Gastrocnemius medialis (tissue), 4 donors: ENCODE data around the gene AFF1. TPM values are rescaled to one million over a fixed set of nuclear protein-coding genes. Genes with fewer than 3 reads are reported as not detected.

Source experiments
- ATAC-seq, 2 donors: fragments of 150-250 bp; one replicate each; pipeline ENCODE4 v1.9.1; 2016
- DNase-seq, 2 donors: peaks; one replicate each; pipeline ENCODE4 v3.0.0-alpha.2; 2019
- H3K27ac ChIP-seq, 4 donors: fragments of 200-600 bp; sonication (generic); 1 replicate in 1 of 4; 2 replicates in 3 of 4; pipeline ENCODE4 v1.5.1; 2016 to 2018; ENCODE audit warnings: mild to moderate bottlenecking in 2 of 4, moderate library complexity in 1 of 4
- H3K27me3 ChIP-seq, 3 donors: fragments of 200-600 bp; sonication (generic) in 2 of 3; 1 replicate in 1 of 3; 2 replicates in 2 of 3; pipeline versions ENCODE4 v1.5.1 to v1.6.0; 2016 to 2019; ENCODE audit warnings: mild to moderate bottlenecking in 1 of 3, moderate library complexity in 1 of 3
- H3K36me3 ChIP-seq, 2 donors: fragments of 200-600 bp; sonication (generic) in 1 of 2; one replicate each; pipeline ENCODE4 v1.5.1; 2017 to 2018
- H3K4me1 ChIP-seq, 2 donors: fragments of 200-600 bp; sonication (generic) in 1 of 2; one replicate each; pipeline ENCODE4 v1.5.1; 2016 to 2017; ENCODE audit warnings: mild to moderate bottlenecking in 2 of 2
- H3K4me3 ChIP-seq, 4 donors: fragments of 200-600 bp; sonication (generic) in 3 of 4; 1 replicate in 1 of 4; 2 replicates in 3 of 4; pipeline ENCODE4 v1.5.1; 2016 to 2019; ENCODE audit warnings: mild to moderate bottlenecking in 2 of 4
- H3K9me3 ChIP-seq, 3 donors: fragments of 200-600 bp; sonication (generic) in 2 of 3; 1 replicate in 1 of 3; 2 replicates in 2 of 3; pipeline ENCODE4 v1.5.1; 2016 to 2019
- POLR2A ChIP-seq, 2 donors: fragments of 450-650 bp; IDR thresholded peaks; one replicate each; pipeline ENCODE4 v1.6.1; 2017; ENCODE audit warnings: antibody characterized with exemption in 2 of 2, mild to moderate bottlenecking in 2 of 2, moderate library complexity in 2 of 2
- in situ Hi-C, 4 donors: fragments of 200-750 bp; cut with MboI; loops; one replicate each; pipeline versions ENCODE4 v1.15.0 to v1.8.0; 2017; ENCODE audit warnings: low sequenced_read_pairs in 4 of 4
- intact Hi-C: fragments of 100-400 bp; cut with DNase I; formaldehyde crosslinking; loops from one replicate; pipeline ENCODE4 v1.15.1; 2023; ENCODE audit warnings: low total_unique reads
- total RNA-seq, 4 donors: library from RNA; depleted of rRNA; stranded (reverse); fragments of >200 nt; gene quantifications; one replicate each; pipeline versions ENCODE4 v1.1.0 to v1.2.3, GENCODE V29; 2016
- TF ChIP-seq, protein P1 (sequence below), 5 experiments: fragments of 450-650 bp in 3 of 5; fragments of 200-600 bp in 2 of 5; sonication (generic) in 2 of 5; IDR thresholded peaks in 4 of 5; conservative IDR thresholded peaks in 1 of 5; 1 replicate in 4 of 5; 2 replicates in 1 of 5; pipeline ENCODE4 v1.5.1; 2016 to 2019; ENCODE audit warnings: antibody characterized with exemption in 5 of 5, mild to moderate bottlenecking in 3 of 5, moderate library complexity in 3 of 5

Gene AFF1
- total RNA-seq, 4 donors from 2014 or later, result 142 to 265 (median 197) TPM

DNA sequence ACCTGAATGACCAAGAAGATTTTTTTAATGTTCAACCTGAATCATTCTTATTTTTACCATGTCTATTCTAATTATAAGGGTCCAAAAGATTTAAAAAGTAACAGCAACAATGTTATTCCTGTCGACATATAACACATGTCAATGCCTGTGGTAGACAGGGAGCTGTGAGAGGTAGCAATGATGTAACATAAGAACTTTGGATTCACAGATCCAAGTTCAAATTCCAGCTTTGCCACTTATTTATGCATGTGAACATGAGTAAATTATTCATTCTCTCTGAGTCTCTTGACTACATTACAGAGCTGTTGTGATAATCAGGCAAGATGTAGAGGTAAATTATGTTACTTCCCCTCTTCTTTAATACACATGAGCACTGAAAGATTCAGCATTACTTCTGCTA, 231.1 kb downstream of the AFF1 start:
- Histone ChIP-seq H3K4me1 (no peaks in the 10 kb centered on the region), H3K36me3 (peaks cover 0 to 46% of the 10 kb centered on the region in 2 donors), H3K4me3 (no peak overlapping the region), H3K27ac (no peak overlapping the region), H3K27me3 (no peaks in the 10 kb centered on the region), H3K9me3 (no peaks in the 10 kb centered on the region)
- in situ Hi-C loops, result no loop called here
- TF ChIP-seq, protein P1, sequence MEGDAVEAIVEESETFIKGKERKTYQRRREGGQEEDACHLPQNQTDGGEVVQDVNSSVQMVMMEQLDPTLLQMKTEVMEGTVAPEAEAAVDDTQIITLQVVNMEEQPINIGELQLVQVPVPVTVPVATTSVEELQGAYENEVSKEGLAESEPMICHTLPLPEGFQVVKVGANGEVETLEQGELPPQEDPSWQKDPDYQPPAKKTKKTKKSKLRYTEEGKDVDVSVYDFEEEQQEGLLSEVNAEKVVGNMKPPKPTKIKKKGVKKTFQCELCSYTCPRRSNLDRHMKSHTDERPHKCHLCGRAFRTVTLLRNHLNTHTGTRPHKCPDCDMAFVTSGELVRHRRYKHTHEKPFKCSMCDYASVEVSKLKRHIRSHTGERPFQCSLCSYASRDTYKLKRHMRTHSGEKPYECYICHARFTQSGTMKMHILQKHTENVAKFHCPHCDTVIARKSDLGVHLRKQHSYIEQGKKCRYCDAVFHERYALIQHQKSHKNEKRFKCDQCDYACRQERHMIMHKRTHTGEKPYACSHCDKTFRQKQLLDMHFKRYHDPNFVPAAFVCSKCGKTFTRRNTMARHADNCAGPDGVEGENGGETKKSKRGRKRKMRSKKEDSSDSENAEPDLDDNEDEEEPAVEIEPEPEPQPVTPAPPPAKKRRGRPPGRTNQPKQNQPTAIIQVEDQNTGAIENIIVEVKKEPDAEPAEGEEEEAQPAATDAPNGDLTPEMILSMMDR (IDR thresholded peaks at IDR 0.05 in 4 of 5, conservative IDR thresholded peaks at IDR 0.05 in 1 of 5), result no peak
- TF ChIP-seq POLR2A (IDR thresholded peaks at IDR 0.05), result no peak
- DNase-seq (no peak), ATAC-seq (no peak)
- intact Hi-C loops, result no loop called here

DNA sequence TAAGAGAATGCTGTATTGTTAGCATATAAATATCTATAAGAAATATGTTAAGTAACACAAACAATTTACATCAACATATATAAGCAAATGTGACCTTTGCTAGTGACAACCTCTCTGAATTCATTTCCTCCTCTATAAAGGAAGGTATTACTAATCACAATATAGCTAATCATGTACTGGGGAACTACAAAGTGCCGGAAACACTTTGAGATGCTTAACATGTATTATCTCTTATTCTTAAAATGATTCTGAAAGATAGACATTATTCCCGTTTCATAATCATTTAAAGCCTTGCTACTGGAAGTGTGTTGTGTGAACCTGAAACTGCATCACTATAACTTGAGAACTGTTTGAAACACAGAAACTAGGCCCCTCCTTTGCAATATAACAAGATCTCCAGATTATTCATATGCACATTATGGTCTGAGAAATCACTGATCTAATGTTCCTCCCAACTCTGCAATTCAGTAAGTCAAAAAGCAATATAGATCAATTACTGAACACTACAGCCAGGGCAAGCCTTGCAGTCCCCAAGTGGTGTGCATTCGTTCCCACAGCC, 231.6 kb downstream of the AFF1 start:
- intact Hi-C loops, result no loop called here
- no peak for TF ChIP-seq POLR2A (IDR thresholded peaks at IDR 0.05)
- TF ChIP-seq, protein P1 (IDR thresholded peaks at IDR 0.05 in 4 of 5, conservative IDR thresholded peaks at IDR 0.05 in 1 of 5), result no peak
- H3K27ac ChIP-seq, result no peak overlapping the region
- ATAC-seq (no peak), DNase-seq (no peak)
- no peaks in the 10 kb centered on the region for H3K9me3 ChIP-seq
- peaks cover 0 to 43% of the 10 kb centered on the region in 2 donors for H3K36me3 ChIP-seq
- H3K4me1 ChIP-seq, result no peaks in the 10 kb centered on the region
- no peaks in the 10 kb centered on the region for H3K27me3 ChIP-seq
- in situ Hi-C loops, result no loop called here
- H3K4me3 ChIP-seq, result no peak overlapping the region

GRCh38 chr4:87171944-87172343, 237.1 kb downstream of the AFF1 start:
- DNase-seq, result no peak

GRCh38 chr4:87174672-87175071, 239.9 kb downstream of the AFF1 start:
- in situ Hi-C loops, result no loop called here

More at GRCh38 chr4:87171944-87172343, 237.1 kb downstream of the AFF1 start:
- H3K27ac ChIP-seq, result no peak overlapping the region
- H3K4me3 ChIP-seq, result no peak overlapping the region
- intact Hi-C loops (no loop called here), in situ Hi-C loops (no loop called here)
- no peaks in the 10 kb centered on the region for H3K27me3 ChIP-seq
- no peaks in the 10 kb centered on the region for H3K4me1 ChIP-seq
- peaks cover 0 to 17% of the 10 kb centered on the region in 2 donors for H3K36me3 ChIP-seq
- no peak for ATAC-seq
- TF ChIP-seq, protein P1 (IDR thresholded peaks at IDR 0.05 in 4 of 5, conservative IDR thresholded peaks at IDR 0.05 in 1 of 5), result no peak
- no peak for TF ChIP-seq POLR2A (IDR thresholded peaks at IDR 0.05)
- H3K9me3 ChIP-seq, result no peaks in the 10 kb centered on the region

More at GRCh38 chr4:87174672-87175071, 239.9 kb downstream of the AFF1 start:
- TF ChIP-seq POLR2A (IDR thresholded peaks at IDR 0.05), result no peak
- TF ChIP-seq, protein P1 (IDR thresholded peaks at IDR 0.05 in 4 of 5, conservative IDR thresholded peaks at IDR 0.05 in 1 of 5), result no peak
- no peak for DNase-seq
- Histone ChIP-seq H3K4me1 (no peaks in the 10 kb centered on the region), H3K27me3 (no peaks in the 10 kb centered on the region), H3K9me3 (no peaks in the 10 kb centered on the region), H3K36me3 (peaks cover 0 to 7% of the 10 kb centered on the region in 2 donors), H3K27ac (no peak overlapping the region), H3K4me3 (no peak overlapping the region)
- ATAC-seq, result no peak
- intact Hi-C loops, result no loop called here
